Fibroblast of mammary gland (primary cell): ENCODE measurements around the gene CDC42EP3.

Experiments used
- DNase-seq: peaks from one replicate; pipeline ENCODE4 v3.0.0-alpha.2; 2010; ENCODE audit warnings: low read depth
- H3K4me3 ChIP-seq: 2 replicates; pipeline ENCODE4 v1.5.1; 2011; ENCODE audit warnings: low read depth, mild to moderate bottlenecking, low read length, moderate library complexity; ENCODE audit not compliant: control insufficient read depth
- TF ChIP-seq, protein P1 (sequence below): conservative IDR thresholded peaks from 2 replicates; pipeline ENCODE4 v1.5.1; 2011; ENCODE audit warnings: low read depth, low read length, inconsistent platforms; ENCODE audit not compliant: control insufficient read depth, insufficient read depth

The CDC42EP3 gene

DNA sequence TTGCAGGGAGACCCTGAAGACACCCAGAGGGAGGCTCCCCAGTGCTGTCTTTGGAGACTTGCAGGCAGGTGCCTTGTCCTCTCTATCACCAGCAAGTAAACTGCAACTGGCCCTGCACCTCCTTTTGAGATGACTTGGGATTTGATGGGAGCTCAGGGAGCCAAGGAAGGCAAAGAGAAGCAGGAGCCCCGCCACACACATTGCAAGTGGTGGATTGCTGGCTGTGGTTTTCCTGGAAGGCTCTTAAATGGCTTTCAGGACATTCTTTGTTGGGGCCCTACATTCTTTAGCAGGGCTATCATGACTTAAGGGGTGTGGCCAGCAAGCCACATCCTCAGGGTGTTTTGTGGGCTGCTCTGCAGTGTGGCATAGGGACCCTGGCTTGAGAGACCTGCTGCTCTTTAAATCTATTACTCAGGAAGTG lies 39.9 kb upstream of the CDC42EP3 start:
- TF ChIP-seq, protein P1, sequence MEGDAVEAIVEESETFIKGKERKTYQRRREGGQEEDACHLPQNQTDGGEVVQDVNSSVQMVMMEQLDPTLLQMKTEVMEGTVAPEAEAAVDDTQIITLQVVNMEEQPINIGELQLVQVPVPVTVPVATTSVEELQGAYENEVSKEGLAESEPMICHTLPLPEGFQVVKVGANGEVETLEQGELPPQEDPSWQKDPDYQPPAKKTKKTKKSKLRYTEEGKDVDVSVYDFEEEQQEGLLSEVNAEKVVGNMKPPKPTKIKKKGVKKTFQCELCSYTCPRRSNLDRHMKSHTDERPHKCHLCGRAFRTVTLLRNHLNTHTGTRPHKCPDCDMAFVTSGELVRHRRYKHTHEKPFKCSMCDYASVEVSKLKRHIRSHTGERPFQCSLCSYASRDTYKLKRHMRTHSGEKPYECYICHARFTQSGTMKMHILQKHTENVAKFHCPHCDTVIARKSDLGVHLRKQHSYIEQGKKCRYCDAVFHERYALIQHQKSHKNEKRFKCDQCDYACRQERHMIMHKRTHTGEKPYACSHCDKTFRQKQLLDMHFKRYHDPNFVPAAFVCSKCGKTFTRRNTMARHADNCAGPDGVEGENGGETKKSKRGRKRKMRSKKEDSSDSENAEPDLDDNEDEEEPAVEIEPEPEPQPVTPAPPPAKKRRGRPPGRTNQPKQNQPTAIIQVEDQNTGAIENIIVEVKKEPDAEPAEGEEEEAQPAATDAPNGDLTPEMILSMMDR: no peak
- DNase-seq: peak; percentile 79
- no peak overlapping the region for H3K4me3 ChIP-seq

DNA sequence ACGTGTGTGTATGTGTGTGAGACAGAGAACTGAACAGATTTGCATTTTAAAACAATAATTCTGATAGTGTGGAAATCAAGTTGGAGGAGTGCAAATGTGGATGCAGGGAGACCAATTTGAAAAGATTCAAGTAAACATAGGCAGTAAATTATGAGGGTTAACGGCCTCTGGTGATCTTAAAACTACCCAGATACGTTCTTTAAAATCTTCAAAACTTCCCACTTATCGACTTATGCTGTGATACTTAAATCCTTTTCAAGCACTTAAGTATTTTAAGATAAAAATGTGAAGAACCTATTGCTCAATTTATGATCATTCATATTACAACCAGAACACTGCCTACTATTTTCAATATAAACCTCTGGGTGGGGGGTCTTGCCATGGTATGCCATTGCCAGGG lies 37.7 kb upstream of the CDC42EP3 start:
- DNase-seq: no peak
- TF ChIP-seq, protein P1: no peak
- H3K4me3 ChIP-seq: no peak overlapping the region

DNA sequence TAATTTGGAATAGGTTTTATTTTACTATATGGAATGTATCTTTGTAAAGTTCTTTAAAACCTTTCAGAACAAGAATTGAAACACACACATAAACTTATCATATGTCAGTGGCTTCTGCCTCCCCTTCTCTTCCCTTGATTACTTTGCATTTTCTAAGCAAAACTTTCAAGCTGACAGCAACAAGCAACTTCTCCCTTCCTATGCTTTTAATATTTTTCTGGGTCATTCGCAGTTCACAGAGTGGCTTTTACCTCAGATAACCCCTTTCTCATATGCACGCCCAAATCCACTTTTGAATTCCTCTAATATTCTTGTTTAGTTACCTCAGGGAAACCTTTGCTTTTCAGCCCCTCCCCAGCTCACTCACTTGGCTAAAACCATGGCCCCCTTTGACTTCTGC lies 36.7 kb upstream of the CDC42EP3 start:
- TF ChIP-seq, protein P1: no peak
- no peak overlapping the region for H3K4me3 ChIP-seq
- no peak for DNase-seq

DNA sequence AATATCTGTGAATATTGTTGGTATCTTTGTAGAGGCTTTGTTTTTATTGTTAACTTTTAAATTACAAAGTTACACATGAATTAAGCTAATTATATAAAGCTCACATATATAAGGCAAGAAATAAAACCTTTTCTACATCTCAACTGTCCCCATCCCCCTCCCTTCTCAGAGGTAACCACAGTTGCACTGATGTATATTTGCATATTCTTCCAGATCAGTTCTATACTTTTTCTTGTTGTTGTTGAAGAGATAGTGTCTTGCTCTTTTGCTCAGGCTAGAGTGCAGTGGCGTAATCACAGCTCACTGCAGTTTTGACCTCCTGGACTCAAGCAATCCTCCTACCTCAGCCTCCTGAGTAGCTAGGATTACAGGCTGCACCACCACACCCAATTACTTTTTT lies 36.0 kb upstream of the CDC42EP3 start:
- no peak for DNase-seq
- no peak overlapping the region for H3K4me3 ChIP-seq
- TF ChIP-seq, protein P1: no peak

DNA sequence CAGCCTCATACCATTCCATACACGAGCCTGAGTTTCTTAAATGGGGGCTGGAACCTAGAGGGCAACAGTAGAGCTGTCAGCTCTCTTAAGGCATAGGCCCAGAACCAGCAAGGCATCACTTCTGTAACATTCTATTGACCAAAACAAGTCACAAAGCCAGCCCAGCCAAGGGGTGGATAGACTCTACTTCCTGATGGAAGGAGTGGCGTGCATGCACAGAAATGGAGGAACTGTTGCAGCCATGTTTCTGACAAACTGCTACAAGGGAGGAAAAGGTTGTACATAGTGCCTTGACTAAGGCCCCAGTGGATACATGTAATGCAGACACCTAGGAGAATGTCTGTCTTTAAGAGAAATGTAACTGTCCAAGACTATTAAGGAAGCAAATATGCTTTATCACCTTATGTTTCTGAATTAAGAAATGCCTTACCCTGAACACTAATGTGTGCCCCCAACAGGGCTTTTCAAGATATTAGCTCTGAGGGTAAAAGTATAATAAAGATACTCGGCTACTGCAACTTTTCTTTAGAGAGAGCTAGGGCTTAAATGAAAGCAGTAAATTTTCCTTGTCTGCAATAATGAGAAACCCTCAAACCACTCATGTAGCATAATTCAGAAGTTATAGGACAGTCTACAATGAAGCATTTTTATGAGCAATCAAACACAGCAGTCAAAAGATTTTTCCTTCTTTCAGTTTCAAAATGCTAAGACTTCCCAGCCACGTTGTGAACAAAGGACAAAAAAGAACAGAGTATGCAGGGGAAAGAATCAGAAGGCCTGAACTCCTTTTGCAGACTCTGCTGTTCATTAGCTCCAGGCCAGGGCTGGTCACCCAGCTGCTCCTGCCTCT lies 35.1 kb upstream of the CDC42EP3 start:
- TF ChIP-seq, protein P1: no peak
- no peak overlapping the region for H3K4me3 ChIP-seq
- DNase-seq: no peak

DNA sequence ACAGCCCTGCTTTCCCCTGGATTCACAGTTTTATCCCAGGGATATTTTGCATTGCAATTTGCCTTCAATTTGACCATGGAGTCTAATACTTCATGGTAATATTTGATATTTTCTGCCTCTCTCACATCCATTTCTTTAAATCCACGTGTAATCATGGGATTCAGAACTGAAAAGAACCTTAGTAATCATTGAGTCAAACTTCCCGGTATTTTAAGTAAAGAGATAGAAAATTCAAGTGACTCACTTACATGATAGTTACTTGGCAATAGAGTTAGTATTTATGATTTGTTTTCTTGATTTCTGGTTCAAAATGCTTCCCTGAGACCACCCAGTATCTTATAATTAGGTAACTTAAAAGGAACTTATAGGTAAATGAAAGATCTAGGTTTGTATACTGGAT lies 33.7 kb upstream of the CDC42EP3 start:
- no peak overlapping the region for H3K4me3 ChIP-seq
- peak; percentile 28 for DNase-seq
- TF ChIP-seq, protein P1: no peak
